H9 (cell line): ENCODE results near the gene PAQR3. TPM values are rescaled to one million over a fixed set of nuclear protein-coding genes. Genes with fewer than 3 reads are reported as not detected.

Experiments
- DNase-seq: peaks from one replicate; pipeline ENCODE4 v3.0.0-alpha.2; 2017
- H2AFZ ChIP-seq: one replicate; pipeline ENCODE4 v1.6.1; 2013; ENCODE audit warnings: mild to moderate bottlenecking, low read length, control low read depth, moderate library complexity
- H2AK5ac ChIP-seq: 2 replicates; pipeline ENCODE4 v1.6.1; 2013; ENCODE audit warnings: low read length, control low read depth, mixed read lengths; ENCODE audit not compliant: insufficient read length
- H2BK120ac ChIP-seq: one replicate; pipeline ENCODE4 v1.6.1; 2013; ENCODE audit warnings: low read depth, mild to moderate bottlenecking, low read length, control low read depth, inconsistent platforms; ENCODE audit not compliant: poor library complexity, severe bottlenecking
- H2BK12ac ChIP-seq: 2 replicates; pipeline ENCODE4 v1.6.1; 2013; ENCODE audit warnings: low read length, control low read depth, mixed read lengths, low read depth; ENCODE audit not compliant: insufficient read length
- H2BK15ac ChIP-seq: 2 replicates; pipeline ENCODE4 v1.6.1; 2013; ENCODE audit warnings: low read depth, low read length, control low read depth
- H2BK20ac ChIP-seq: one replicate; pipeline ENCODE4 v1.6.1; 2013; ENCODE audit warnings: low read depth, mild to moderate bottlenecking, low read length, control low read depth, inconsistent platforms; ENCODE audit not compliant: poor library complexity, severe bottlenecking
- H2BK5ac ChIP-seq: 2 replicates; pipeline ENCODE4 v1.6.1; 2013; ENCODE audit warnings: low read length, control low read depth, mixed read lengths; ENCODE audit not compliant: insufficient read length
- H3K14ac ChIP-seq: 2 replicates; pipeline ENCODE4 v1.6.1; 2013; ENCODE audit warnings: low read length, control low read depth; ENCODE audit not compliant: insufficient read depth
- H3K18ac ChIP-seq: 2 replicates; pipeline ENCODE4 v1.6.1; 2013; ENCODE audit warnings: low read depth, mild to moderate bottlenecking, mixed read lengths, low read length, control low read depth; ENCODE audit not compliant: insufficient read length
- H3K23ac ChIP-seq: 2 replicates; pipeline ENCODE4 v1.6.1; 2013; ENCODE audit warnings: low read length, control low read depth, mixed read lengths, low read depth; ENCODE audit not compliant: insufficient read length
- H3K23me2 ChIP-seq: 2 replicates; pipeline ENCODE4 v1.6.1; 2013; ENCODE audit warnings: low read depth, mild to moderate bottlenecking, mixed read lengths, low read length, control low read depth; ENCODE audit not compliant: insufficient read length, poor library complexity, severe bottlenecking
- H3K27ac ChIP-seq: 2 replicates; pipeline ENCODE4 v1.5.1; 2013; ENCODE audit warnings: low read length, control low read depth, mixed read lengths, low read depth; ENCODE audit not compliant: insufficient read length
- H3K27me3 ChIP-seq: 2 replicates; pipeline ENCODE4 v1.6.1; 2013; ENCODE audit warnings: low read length, control low read depth, inconsistent platforms; ENCODE audit not compliant: insufficient read depth
- H3K4ac ChIP-seq: 2 replicates; pipeline ENCODE4 v1.6.1; 2013; ENCODE audit warnings: low read depth, mild to moderate bottlenecking, control low read depth, inconsistent platforms, low read length, moderate library complexity
- H3K4me1 ChIP-seq: 2 replicates; pipeline ENCODE4 v1.6.1; 2013; ENCODE audit warnings: low read length, control low read depth, inconsistent platforms; ENCODE audit not compliant: insufficient read depth
- H3K4me2 ChIP-seq: 2 replicates; pipeline ENCODE4 v1.6.1; 2013; ENCODE audit warnings: low read length, control low read depth, mixed read lengths; ENCODE audit not compliant: insufficient read length, insufficient read depth
- H3K56ac ChIP-seq: 2 replicates; pipeline ENCODE4 v1.6.1; 2013; ENCODE audit warnings: low read depth, mild to moderate bottlenecking, mixed read lengths, low read length, control low read depth; ENCODE audit not compliant: insufficient read length
- H3K79me1 ChIP-seq: 2 replicates; pipeline ENCODE4 v1.6.1; 2013; ENCODE audit warnings: low read depth, mild to moderate bottlenecking, moderate library complexity, low read length, control low read depth, inconsistent platforms; ENCODE audit not compliant: insufficient read depth, poor library complexity, severe bottlenecking
- H3K79me2 ChIP-seq: 2 replicates; pipeline ENCODE4 v1.6.1; 2013; ENCODE audit warnings: low read length, control low read depth, inconsistent platforms; ENCODE audit not compliant: insufficient read depth
- H3K9ac ChIP-seq: 2 replicates; pipeline ENCODE4 v1.6.1; 2013; ENCODE audit warnings: low read length, control low read depth, mixed read lengths; ENCODE audit not compliant: insufficient read length; ENCODE audit errors: extremely low read depth
- H3K9me3 ChIP-seq: one replicate; pipeline ENCODE4 v1.6.1; 2013; ENCODE audit warnings: low read depth, low read length, inconsistent platforms; ENCODE audit not compliant: control insufficient read depth
- H3T11ph ChIP-seq: one replicate; pipeline ENCODE4 v1.6.1; 2013; ENCODE audit warnings: mild to moderate bottlenecking, low read length, control low read depth, inconsistent platforms
- H4K20me1 ChIP-seq: one replicate; pipeline ENCODE4 v1.6.1; 2013; ENCODE audit not compliant: control insufficient read depth, insufficient read length, insufficient read depth
- H4K5ac ChIP-seq: 2 replicates; pipeline ENCODE4 v1.6.1; 2013; ENCODE audit warnings: low read depth, mild to moderate bottlenecking, mixed read lengths, low read length, control low read depth; ENCODE audit not compliant: insufficient read length
- H4K8ac ChIP-seq: replicated peaks from 2 replicates; pipeline ENCODE4 v1.6.1; 2013; ENCODE audit warnings: low read length, control low read depth, mixed read lengths, low read depth; ENCODE audit not compliant: insufficient read length
- H4K91ac ChIP-seq: 2 replicates; pipeline ENCODE4 v1.6.1; 2013; ENCODE audit warnings: low read depth, mild to moderate bottlenecking, moderate library complexity, mixed read lengths, low read length, control low read depth; ENCODE audit not compliant: insufficient read length
- H3K27ac Mint-ChIP-seq, 3 experiments: 2 replicates in 2 of 3; 3 replicates in 1 of 3; pipeline ENCODE4 v1.8.0; 2020 to 2021; ENCODE audit warnings: mixed read lengths in 3 of 3, mild to moderate bottlenecking in 1 of 3, moderate library complexity in 1 of 3
- H3K27me3 Mint-ChIP-seq: 2 replicates; pipeline ENCODE4 v1.8.0; 2021; ENCODE audit warnings: low read depth, mild to moderate bottlenecking, moderate library complexity, mixed read lengths
- H3K36me3 Mint-ChIP-seq, 3 experiments: 2 replicates in 2 of 3; 3 replicates in 1 of 3; pipeline ENCODE4 v1.8.0; 2020 to 2021; ENCODE audit warnings: low read depth in 3 of 3, mixed read lengths in 3 of 3; ENCODE audit not compliant: insufficient read depth in 1 of 3
- H3K4me1 Mint-ChIP-seq, 2 experiments: 2 replicates each; pipeline ENCODE4 v1.8.0; 2020; ENCODE audit warnings: mixed read lengths in 2 of 2
- H3K4me3 Mint-ChIP-seq, 2 experiments: 2 replicates in 1 of 2; 3 replicates in 1 of 2; pipeline ENCODE4 v1.8.0; 2020 to 2021; ENCODE audit warnings: mild to moderate bottlenecking in 2 of 2, mixed read lengths in 2 of 2, moderate library complexity in 1 of 2
- H3K9me3 Mint-ChIP-seq, 2 experiments: 2 replicates in 1 of 2; 3 replicates in 1 of 2; pipeline ENCODE4 v1.8.0; 2020; ENCODE audit warnings: mild to moderate bottlenecking in 2 of 2, mixed read lengths in 2 of 2, moderate library complexity in 1 of 2
- WGBS: extraction: QIAGEN DNeasy Blood & Tissue Kit; methylation state at CpG from one replicate; pipeline ENCODE4 v1.1.7; 2013; ENCODE audit warnings: missing lambda C conversion rate, low lambda C conversion rate, mixed read lengths; ENCODE audit not compliant: insufficient read length; ENCODE audit errors: extremely low coverage; 5-methylcytosine and 5-hydroxymethylcytosine counted together
- total RNA-seq: library from RNA; stranded (reverse); gene quantifications from 2 replicates; pipeline ENCODE4 v1.2.1, GENCODE V29; 2021
- TF ChIP-seq, protein P1 (sequence below): fragments of 200-600 bp; sonication (generic); conservative IDR thresholded peaks from 3 replicates; pipeline ENCODE4 v1.8.0; 2021; ENCODE audit warnings: antibody characterized with exemption, mild to moderate bottlenecking

The PAQR3 gene
- total RNA-seq, 1 experiment from 2014 or later, result 26.3 TPM

DNA sequence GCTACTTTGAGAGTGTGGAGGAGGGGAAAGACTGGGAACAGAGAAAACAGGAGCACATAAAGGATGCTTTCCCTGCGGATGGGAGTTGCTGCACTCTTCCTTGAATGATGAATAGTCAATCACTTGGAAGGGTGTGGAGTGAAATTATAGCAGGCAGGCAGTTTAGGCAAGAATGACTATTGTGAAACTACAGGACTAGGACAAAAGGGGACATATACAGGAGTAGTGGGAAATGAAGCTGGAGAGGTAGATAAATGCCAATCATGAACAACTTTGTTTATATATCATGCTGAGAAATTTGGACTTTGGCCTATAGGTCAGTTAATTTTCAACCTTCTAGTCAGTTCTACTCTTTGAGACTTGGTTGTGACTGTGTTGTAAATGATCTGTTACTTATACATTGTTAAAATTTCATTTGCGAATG, 76.9 kb downstream of the PAQR3 start:
- Histone ChIP-seq H3K9me3 (no peaks in the 10 kb centered on the region), H4K8ac (no peak overlapping the region), H2BK15ac (no peak overlapping the region), H2BK5ac (no peak overlapping the region), H3K27ac (no peak overlapping the region), H3K79me2 (no peaks in the 10 kb centered on the region), H3K23me2 (no peaks in the 10 kb centered on the region), H3K9ac (no peak overlapping the region), H4K5ac (no peak overlapping the region), H3T11ph (no peak overlapping the region), H3K4ac (no peak overlapping the region), H4K91ac (no peak overlapping the region), H3K27me3 (no peaks in the 10 kb centered on the region), H3K14ac (no peak overlapping the region), H3K4me1 (no peaks in the 10 kb centered on the region), H2BK12ac (no peak overlapping the region), H2AK5ac (no peak overlapping the region), H2BK120ac (no peak overlapping the region), H3K23ac (no peak overlapping the region), H3K56ac (no peak overlapping the region), H4K20me1 (no peaks in the 10 kb centered on the region), H3K18ac (no peak overlapping the region), H2AFZ (no peak overlapping the region), H2BK20ac (no peak overlapping the region), H3K79me1 (no peaks in the 10 kb centered on the region), H3K4me2 (no peak overlapping the region)
- Mint-ChIP-seq H3K4me3 (no peak overlapping the region), H3K9me3 (no peaks in the 10 kb centered on the region), H3K27ac (peak overlapping the region in 2 of 3 experiments; percentile 14 to 26; a peak in 2 of 7 replicates), H3K27me3 (no peaks in the 10 kb centered on the region), H3K36me3 (peaks cover 0 to 13% (median 2%) of the 10 kb centered on the region in 3 experiments; a peak in 4 of 7 replicates), H3K4me1 (no peaks in the 10 kb centered on the region)
- no peak for DNase-seq
- TF ChIP-seq, protein P1, sequence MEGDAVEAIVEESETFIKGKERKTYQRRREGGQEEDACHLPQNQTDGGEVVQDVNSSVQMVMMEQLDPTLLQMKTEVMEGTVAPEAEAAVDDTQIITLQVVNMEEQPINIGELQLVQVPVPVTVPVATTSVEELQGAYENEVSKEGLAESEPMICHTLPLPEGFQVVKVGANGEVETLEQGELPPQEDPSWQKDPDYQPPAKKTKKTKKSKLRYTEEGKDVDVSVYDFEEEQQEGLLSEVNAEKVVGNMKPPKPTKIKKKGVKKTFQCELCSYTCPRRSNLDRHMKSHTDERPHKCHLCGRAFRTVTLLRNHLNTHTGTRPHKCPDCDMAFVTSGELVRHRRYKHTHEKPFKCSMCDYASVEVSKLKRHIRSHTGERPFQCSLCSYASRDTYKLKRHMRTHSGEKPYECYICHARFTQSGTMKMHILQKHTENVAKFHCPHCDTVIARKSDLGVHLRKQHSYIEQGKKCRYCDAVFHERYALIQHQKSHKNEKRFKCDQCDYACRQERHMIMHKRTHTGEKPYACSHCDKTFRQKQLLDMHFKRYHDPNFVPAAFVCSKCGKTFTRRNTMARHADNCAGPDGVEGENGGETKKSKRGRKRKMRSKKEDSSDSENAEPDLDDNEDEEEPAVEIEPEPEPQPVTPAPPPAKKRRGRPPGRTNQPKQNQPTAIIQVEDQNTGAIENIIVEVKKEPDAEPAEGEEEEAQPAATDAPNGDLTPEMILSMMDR, result no peak
- no CpG with 5 or more reads among the region's 2 CpGs for WGBS

Other genes with a start within 250 kb of the PAQR3 start
- gene BMP2K, start 163.1 kb downstream of the PAQR3 start, total RNA-seq, result 26.4 and 28.7 TPM in 2 replicates